BLaER1 (cell line): ENCODE results near the gene GJC1.

Experiments used
- H3K27ac ChIP-seq: shearing (Covaris generic); formaldehyde crosslinking; 2 replicates; pipeline ENCODE4 v1.8.1; 2022
- H3K27me3 ChIP-seq: shearing (Covaris generic); formaldehyde crosslinking; 2 replicates; pipeline ENCODE4 v1.8.1; 2022
- H3K36me3 ChIP-seq: shearing (Covaris generic); formaldehyde crosslinking; 2 replicates; pipeline ENCODE4 v1.8.1; 2022
- H3K4me1 ChIP-seq: shearing (Covaris generic); formaldehyde crosslinking; 2 replicates; pipeline ENCODE4 v1.8.1; 2022
- H3K4me2 ChIP-seq: shearing (Covaris generic); formaldehyde crosslinking; 2 replicates; pipeline ENCODE4 v1.8.1; 2022
- H3K4me3 ChIP-seq: shearing (Covaris generic); formaldehyde crosslinking; 2 replicates; pipeline ENCODE4 v1.8.1; 2022
- H3K9ac ChIP-seq: shearing (Covaris generic); formaldehyde crosslinking; 2 replicates; pipeline ENCODE4 v1.8.1; 2022
- H3K9me3 ChIP-seq: shearing (Covaris generic); formaldehyde crosslinking; 2 replicates; pipeline ENCODE4 v1.8.1; 2022
- H4K20me1 ChIP-seq: shearing (Covaris generic); formaldehyde crosslinking; 2 replicates; pipeline ENCODE4 v1.8.1; 2022
- Cebpa-rat ChIP-seq: shearing (Covaris generic); IDR thresholded peaks from 2 replicates; pipeline ENCODE4 v1.8.1; 2022

GJC1 gene

GRCh38 chr17:44829523-44830358 lies at the start of gene GJC1:
Gene GJC1, minus strand, starts transcription at chr17:44830287. Its CDS starts 24,470 bp downstream, at chr17:44805817.
- no peaks in the 10 kb centered on the region for H3K9me3 ChIP-seq
- TF ChIP-seq Cebpa-rat, result no peak
- H4K20me1 ChIP-seq, result peaks cover 32% of the 10 kb centered on the region
- H3K4me1 ChIP-seq, result peaks cover 51% of the 10 kb centered on the region
- H3K9ac ChIP-seq, result peak within 1 kb of the TSS; percentile 90
- H3K27ac ChIP-seq, result peak within 1 kb of the TSS; percentile 93
- H3K4me3 ChIP-seq, result peak within 1 kb of the TSS; percentile 84
- H3K27me3 ChIP-seq, result peaks cover 52% of the 10 kb centered on the region
- no peaks in the 10 kb centered on the region for H3K36me3 ChIP-seq
- H3K4me2 ChIP-seq, result peak within 1 kb of the TSS; percentile 83

GRCh38 chr17:44879376-44879775 lies 49.3 kb upstream of the GJC1 start:
- Histone ChIP-seq H3K4me3 (no peak overlapping the region), H3K27me3 (no peaks in the 10 kb centered on the region), H4K20me1 (peaks cover 13% of the 10 kb centered on the region; the same call in 1 of the 2 replicates), H3K9ac (0 out of 2 replicates have a peak overlapping the region, but pooled peaks have one; percentile 10), H3K36me3 (peaks cover 94% of the 10 kb centered on the region), H3K9me3 (no peaks in the 10 kb centered on the region), H3K4me2 (no peak overlapping the region), H3K4me1 (peaks cover 7% of the 10 kb centered on the region; the same call in 1 of the 2 replicates), H3K27ac (no peak overlapping the region)
- TF ChIP-seq Cebpa-rat, result no peak

GRCh38 chr17:44878627-44879221 lies 48.6 kb upstream of the GJC1 start:
- Histone ChIP-seq H3K27ac (no peak overlapping the region), H3K4me2 (no peak overlapping the region), H3K27me3 (no peaks in the 10 kb centered on the region), H3K4me3 (no peak overlapping the region), H4K20me1 (peaks cover 13% of the 10 kb centered on the region; the same call in 1 of the 2 replicates), H3K9me3 (no peaks in the 10 kb centered on the region), H3K4me1 (peaks cover 7% of the 10 kb centered on the region; the same call in 1 of the 2 replicates), H3K9ac (no peak overlapping the region), H3K36me3 (peaks cover 94% of the 10 kb centered on the region)
- TF ChIP-seq Cebpa-rat, result no peak

GRCh38 chr17:44877121-44877520 lies 47.0 kb upstream of the GJC1 start:
- Histone ChIP-seq H3K9ac (no peak overlapping the region), H3K27ac (no peak overlapping the region), H3K4me2 (no peak overlapping the region), H3K36me3 (peaks cover 94% of the 10 kb centered on the region), H3K9me3 (no peaks in the 10 kb centered on the region), H3K27me3 (no peaks in the 10 kb centered on the region), H3K4me3 (no peak overlapping the region), H4K20me1 (peaks cover 10% of the 10 kb centered on the region; the same call in 1 of the 2 replicates), H3K4me1 (peaks cover 7% of the 10 kb centered on the region; the same call in 1 of the 2 replicates)
- TF ChIP-seq Cebpa-rat, result no peak

- Histone ChIP-seq H3K36me3 (peaks cover 95% of the 10 kb centered on the region), H3K4me1 (peaks cover 7% of the 10 kb centered on the region; the same call in 1 of the 2 replicates), H3K4me3 (no peak overlapping the region), H3K9me3 (no peaks in the 10 kb centered on the region), H3K27me3 (no peaks in the 10 kb centered on the region), H3K4me2 (0 out of 2 replicates have a peak overlapping the region, but pooled peaks have one; percentile 1), H3K9ac (no peak overlapping the region; the same call in 1 of the 2 replicates), H4K20me1 (no peaks in the 10 kb centered on the region), H3K27ac (no peak overlapping the region)
- TF ChIP-seq Cebpa-rat, result no peak
These were observed 45.7 kb upstream of the GJC1 start for GRCh38 chr17:44875761-44876160.

GRCh38 chr17:44872131-44872768 lies 42.2 kb upstream of the GJC1 start:
- TF ChIP-seq Cebpa-rat, result no peak
- no peak overlapping the region for H3K27ac ChIP-seq
- no peak overlapping the region for H3K4me3 ChIP-seq
- H3K36me3 ChIP-seq, result peaks cover 100% of the 10 kb centered on the region
- H3K4me2 ChIP-seq, result no peak overlapping the region
- no peaks in the 10 kb centered on the region for H4K20me1 ChIP-seq
- H3K4me1 ChIP-seq, result peaks cover 7% of the 10 kb centered on the region; the same call in 1 of the 2 replicates
- H3K9me3 ChIP-seq, result no peaks in the 10 kb centered on the region
- H3K9ac ChIP-seq, result no peak overlapping the region
- no peaks in the 10 kb centered on the region for H3K27me3 ChIP-seq

- Histone ChIP-seq H3K4me1 (peaks cover 7% of the 10 kb centered on the region; the same call in 1 of the 2 replicates), H3K4me3 (no peak overlapping the region), H3K36me3 (peaks cover 100% of the 10 kb centered on the region), H4K20me1 (no peaks in the 10 kb centered on the region), H3K9ac (no peak overlapping the region), H3K27me3 (no peaks in the 10 kb centered on the region), H3K4me2 (no peak overlapping the region), H3K27ac (no peak overlapping the region), H3K9me3 (no peaks in the 10 kb centered on the region)
- no peak for TF ChIP-seq Cebpa-rat
These were observed 41.5 kb upstream of the GJC1 start for GRCh38 chr17:44871556-44871955.

GRCh38 chr17:44867841-44868240 lies 37.8 kb upstream of the GJC1 start:
- H3K27ac ChIP-seq, result no peak overlapping the region
- H3K4me2 ChIP-seq, result no peak overlapping the region
- peaks cover 4% of the 10 kb centered on the region; the same call in 1 of the 2 replicates for H3K4me1 ChIP-seq
- no peak for TF ChIP-seq Cebpa-rat
- H3K4me3 ChIP-seq, result no peak overlapping the region
- peaks cover 99% of the 10 kb centered on the region for H3K36me3 ChIP-seq
- no peaks in the 10 kb centered on the region for H3K27me3 ChIP-seq
- no peaks in the 10 kb centered on the region for H4K20me1 ChIP-seq
- H3K9ac ChIP-seq, result peak overlapping the region; percentile 38; the same call in 1 of the 2 replicates
- no peaks in the 10 kb centered on the region for H3K9me3 ChIP-seq

GRCh38 chr17:44865931-44866330 lies 35.8 kb upstream of the GJC1 start:
- Histone ChIP-seq H3K9me3 (no peaks in the 10 kb centered on the region), H3K4me1 (peaks cover 4% of the 10 kb centered on the region; the same call in 1 of the 2 replicates), H3K9ac (no peak overlapping the region), H3K27ac (no peak overlapping the region), H3K4me2 (no peak overlapping the region), H3K27me3 (no peaks in the 10 kb centered on the region), H3K4me3 (no peak overlapping the region), H3K36me3 (peaks cover 99% of the 10 kb centered on the region), H4K20me1 (no peaks in the 10 kb centered on the region)
- no peak for TF ChIP-seq Cebpa-rat
